ENCODE measurements around the gene UST.
A peak's percentile ranks its signal among the peaks of the same experiment; 100 is the strongest.
"Not testable (repeated sequence)": the region's sequence is repeated elsewhere in the genome, so short reads cannot be mapped to it uniquely, and the experiment has no call there.

Gene UST

DNA sequence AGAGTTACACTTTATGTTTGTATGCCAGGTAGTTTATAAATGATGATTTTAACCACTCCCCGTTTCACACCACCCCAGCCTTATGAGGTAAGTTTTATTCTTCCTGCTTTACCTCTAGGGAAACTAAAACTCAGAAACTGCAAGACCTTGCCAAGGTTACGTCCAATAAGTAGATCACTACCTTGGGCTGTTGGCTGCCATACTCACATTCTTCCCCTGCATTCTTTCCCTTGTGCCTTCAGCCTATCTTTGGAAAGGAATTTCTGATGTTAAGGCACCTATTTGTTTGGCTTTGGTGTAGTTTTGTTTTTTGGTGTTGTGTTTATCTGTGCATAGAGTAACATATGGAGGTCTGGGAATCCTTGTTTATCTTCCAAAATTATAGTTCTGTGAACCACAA, 122.1 kb downstream of the UST start:
- in situ Hi-C loops (cut with HindIII; ENCODE audit: low pct_ligation_motif_present, low sequenced_read_pairs) = no loop called here
- H3K27ac ChIP-seq = peak overlapping the region; percentile 47

GRCh38 chr6:148869585-148869984, 122.8 kb downstream of the UST start:
- Histone ChIP-seq H3K36me3 (replicated peaks) (no peaks in the 10 kb centered on the region), H3K27me3 (replicated peaks) (no peaks in the 10 kb centered on the region), H3K27ac (peak overlapping the region; percentile 22), H3K4me3 (ENCODE audit: low read depth, low read length) (no peak overlapping the region)
- in situ Hi-C loops (cut with HindIII; ENCODE audit: low pct_ligation_motif_present, low sequenced_read_pairs) = no loop called here
- TF ChIP-seq, protein P1, sequence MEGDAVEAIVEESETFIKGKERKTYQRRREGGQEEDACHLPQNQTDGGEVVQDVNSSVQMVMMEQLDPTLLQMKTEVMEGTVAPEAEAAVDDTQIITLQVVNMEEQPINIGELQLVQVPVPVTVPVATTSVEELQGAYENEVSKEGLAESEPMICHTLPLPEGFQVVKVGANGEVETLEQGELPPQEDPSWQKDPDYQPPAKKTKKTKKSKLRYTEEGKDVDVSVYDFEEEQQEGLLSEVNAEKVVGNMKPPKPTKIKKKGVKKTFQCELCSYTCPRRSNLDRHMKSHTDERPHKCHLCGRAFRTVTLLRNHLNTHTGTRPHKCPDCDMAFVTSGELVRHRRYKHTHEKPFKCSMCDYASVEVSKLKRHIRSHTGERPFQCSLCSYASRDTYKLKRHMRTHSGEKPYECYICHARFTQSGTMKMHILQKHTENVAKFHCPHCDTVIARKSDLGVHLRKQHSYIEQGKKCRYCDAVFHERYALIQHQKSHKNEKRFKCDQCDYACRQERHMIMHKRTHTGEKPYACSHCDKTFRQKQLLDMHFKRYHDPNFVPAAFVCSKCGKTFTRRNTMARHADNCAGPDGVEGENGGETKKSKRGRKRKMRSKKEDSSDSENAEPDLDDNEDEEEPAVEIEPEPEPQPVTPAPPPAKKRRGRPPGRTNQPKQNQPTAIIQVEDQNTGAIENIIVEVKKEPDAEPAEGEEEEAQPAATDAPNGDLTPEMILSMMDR (IDR thresholded peaks at IDR 0.05; ENCODE audit: low read depth, low read length, missing control alignments) = no peak
- DNase-seq = peak; percentile 81

More for the DNA sequence above, 122.1 kb downstream of the UST start:
- Histone ChIP-seq H3K4me3 (ENCODE audit: low read depth, low read length) (no peak overlapping the region), H3K36me3 (replicated peaks) (no peaks in the 10 kb centered on the region), H3K27me3 (replicated peaks) (no peaks in the 10 kb centered on the region)
- TF ChIP-seq, protein P1 (IDR thresholded peaks at IDR 0.05; ENCODE audit: low read depth, low read length, missing control alignments) = no peak
- no peak for DNase-seq

DNA sequence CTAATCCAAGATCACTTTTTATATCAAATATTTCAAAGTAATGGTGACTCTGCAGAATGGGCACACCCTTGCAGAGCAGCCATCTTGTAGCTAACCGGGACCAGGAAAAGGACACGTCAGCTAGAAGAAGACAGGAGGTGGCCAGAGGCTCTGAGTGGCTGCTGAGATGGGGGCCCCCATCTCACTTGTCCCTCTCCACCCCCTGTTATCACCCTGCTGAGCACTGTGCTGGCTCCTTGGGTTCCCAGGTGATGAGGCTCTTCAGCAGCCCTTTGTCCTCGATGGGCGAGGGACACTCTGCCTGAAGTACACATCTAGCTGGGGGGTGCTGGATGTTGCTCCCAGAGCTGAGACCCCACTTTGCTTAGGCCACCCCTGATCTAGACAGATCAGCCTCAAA, 126.3 kb downstream of the UST start:
- TF ChIP-seq, protein P1 (IDR thresholded peaks at IDR 0.05; ENCODE audit: low read depth, low read length, missing control alignments) = no peak
- Histone ChIP-seq H3K27ac (no peak overlapping the region), H3K27me3 (replicated peaks) (no peaks in the 10 kb centered on the region), H3K36me3 (replicated peaks) (no peaks in the 10 kb centered on the region), H3K4me3 (ENCODE audit: low read depth, low read length) (no peak overlapping the region)
- no peak for DNase-seq
- in situ Hi-C loops (cut with HindIII; ENCODE audit: low pct_ligation_motif_present, low sequenced_read_pairs) = no loop called here

DNA sequence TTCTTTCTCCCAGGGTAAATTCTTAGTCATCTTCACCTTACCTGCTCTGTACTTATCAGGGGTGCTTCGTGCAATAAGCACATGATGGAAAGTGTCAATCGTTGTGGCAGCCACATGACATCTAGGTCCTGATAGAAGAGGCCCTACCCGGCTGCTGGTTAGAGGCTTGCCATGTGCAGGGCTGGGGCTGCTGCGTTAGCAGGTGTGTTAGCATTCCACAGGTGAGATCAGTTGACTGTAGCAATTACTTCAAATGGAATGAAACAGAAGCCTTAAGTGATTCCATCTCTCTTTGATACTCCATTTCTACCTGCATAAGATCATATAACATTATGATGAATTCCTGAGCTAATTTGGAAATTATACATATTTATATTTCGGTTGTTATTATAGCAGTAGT, 127.0 kb downstream of the UST start:
- no peak overlapping the region for H3K4me3 ChIP-seq (ENCODE audit: low read depth, low read length)
- TF ChIP-seq, protein P1 (IDR thresholded peaks at IDR 0.05; ENCODE audit: low read depth, low read length, missing control alignments) = no peak
- no peak for DNase-seq
- H3K27me3 ChIP-seq (replicated peaks) = no peaks in the 10 kb centered on the region
- H3K27ac ChIP-seq = no peak overlapping the region
- no peaks in the 10 kb centered on the region for H3K36me3 ChIP-seq (replicated peaks)
- in situ Hi-C loops (cut with HindIII; ENCODE audit: low pct_ligation_motif_present, low sequenced_read_pairs) = no loop called here

GRCh38 chr6:148874698-148875293, 128.0 kb downstream of the UST start:
- Histone ChIP-seq H3K36me3 (replicated peaks) (no peaks in the 10 kb centered on the region), H3K4me3 (ENCODE audit: low read depth, low read length) (no peak overlapping the region), H3K27me3 (replicated peaks) (no peaks in the 10 kb centered on the region), H3K27ac (no peak overlapping the region)
- no peak for DNase-seq
- TF ChIP-seq, protein P1 (IDR thresholded peaks at IDR 0.05; ENCODE audit: low read depth, low read length, missing control alignments) = no peak
- in situ Hi-C loops (cut with HindIII; ENCODE audit: low pct_ligation_motif_present, low sequenced_read_pairs) = no loop called here

DNA sequence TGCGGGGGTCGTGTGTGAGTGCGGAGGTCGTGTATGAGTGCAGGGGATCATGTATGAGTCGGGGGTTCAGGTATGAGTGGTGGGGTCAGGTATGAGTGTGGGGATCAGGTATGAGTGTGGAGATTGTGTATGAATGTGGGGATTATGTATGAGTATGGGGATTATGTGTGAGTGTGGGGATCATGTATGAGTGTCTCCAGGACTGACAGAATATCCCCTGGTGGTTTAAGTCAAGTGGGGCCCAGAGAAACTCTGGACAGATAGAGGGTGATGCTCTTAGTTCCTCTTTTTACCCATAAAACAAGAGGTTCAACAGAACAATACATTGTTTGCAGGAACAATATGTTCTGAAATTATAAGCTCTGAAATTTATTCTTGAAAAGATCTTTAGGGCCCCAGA, 131.9 kb downstream of the UST start:
- H3K36me3 ChIP-seq (replicated peaks) = no peaks in the 10 kb centered on the region
- no peaks in the 10 kb centered on the region for H3K27me3 ChIP-seq (replicated peaks)
- TF ChIP-seq, protein P1 (IDR thresholded peaks at IDR 0.05; ENCODE audit: low read depth, low read length, missing control alignments) = no peak
- H3K27ac ChIP-seq = no peak overlapping the region
- no peak for DNase-seq
- in situ Hi-C loops (cut with HindIII; ENCODE audit: low pct_ligation_motif_present, low sequenced_read_pairs) = no loop called here
- no peak overlapping the region for H3K4me3 ChIP-seq (ENCODE audit: low read depth, low read length)

DNA sequence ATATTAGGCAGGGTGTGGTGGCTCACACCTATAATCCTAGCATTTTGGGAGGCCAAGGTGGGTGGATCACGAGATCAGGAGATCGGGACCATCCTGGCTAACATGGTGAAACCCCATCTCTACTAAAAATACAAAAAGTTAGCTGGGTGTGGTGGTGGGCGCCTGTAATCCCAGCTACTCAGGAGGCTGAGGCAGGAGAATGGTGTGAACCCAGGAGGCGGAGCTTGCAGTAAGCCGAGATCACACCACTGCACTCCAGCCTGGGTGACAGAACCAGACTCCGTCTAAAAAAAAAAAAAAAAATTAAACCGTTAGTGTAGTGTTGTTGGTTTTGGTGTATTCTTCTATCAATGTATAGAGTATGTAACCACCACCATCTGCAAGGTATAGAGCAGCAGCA, 133.9 kb downstream of the UST start:
- H3K36me3 ChIP-seq (replicated peaks); in situ Hi-C loops (cut with HindIII; ENCODE audit: low pct_ligation_motif_present, low sequenced_read_pairs); DNase-seq; H3K27ac ChIP-seq; H3K27me3 ChIP-seq (replicated peaks); H3K4me3 ChIP-seq (ENCODE audit: low read depth, low read length): not testable (repeated sequence)
